HEK293T (cell line): ENCODE data around the gene TENM3.

Experiments
- CTCF ChIA-PET: fragments of 350-600 bp; formaldehyde crosslinking; extraction: SDS; loops from one replicate; lab custom pipeline; 2021; ENCODE audit warnings: antibody characterized with exemption, inconsistent platforms; lab: Yijun Ruan, JAX
- POLR2A ChIA-PET: fragments of 350-600 bp; formaldehyde crosslinking; extraction: SDS; loops from one replicate; lab custom pipeline; 2020; ENCODE audit warnings: antibody characterized with exemption, inconsistent platforms; lab: Yijun Ruan, JAX
- DNase-seq: peaks from one replicate; pipeline ENCODE4 v3.0.0; 2012; ENCODE audit warnings: mixed read lengths; ENCODE audit errors: extremely low spot score
- ARNT ChIP-seq: fragments of 450-650 bp; IDR thresholded peaks from 2 replicates; pipeline ENCODE4 v1.6.1; 2017; ENCODE audit warnings: mild to moderate bottlenecking
- BHLHE40 ChIP-seq: fragments of 450-650 bp; IDR thresholded peaks from 2 replicates; pipeline ENCODE4 v1.6.1; 2016; ENCODE audit warnings: mild to moderate bottlenecking, moderate library complexity, borderline replicate concordance
- CTBP1 ChIP-seq: fragments of 450-650 bp; IDR thresholded peaks from 2 replicates; pipeline ENCODE4 v1.6.1; 2016; ENCODE audit warnings: borderline replicate concordance
- ELF4 ChIP-seq: fragments of 450-650 bp; IDR thresholded peaks from 2 replicates; pipeline ENCODE4 v1.6.1; 2017; ENCODE audit warnings: antibody characterized with exemption
- FOXA1 ChIP-seq: fragments of 450-650 bp; IDR thresholded peaks from 2 replicates; pipeline ENCODE4 v1.6.1; 2016; ENCODE audit warnings: mild to moderate bottlenecking
- FOXK2 ChIP-seq: fragments of 450-650 bp; IDR thresholded peaks from 2 replicates; pipeline ENCODE4 v1.6.1; 2016; ENCODE audit warnings: mild to moderate bottlenecking
- FOXM1 ChIP-seq: fragments of 450-650 bp; IDR thresholded peaks from 2 replicates; pipeline ENCODE4 v1.6.1; 2017; ENCODE audit warnings: mild to moderate bottlenecking, borderline replicate concordance
- HDGF ChIP-seq: fragments of 450-650 bp; IDR thresholded peaks from 2 replicates; pipeline ENCODE4 v1.6.1; 2017; ENCODE audit warnings: antibody characterized with exemption, borderline replicate concordance
- L3MBTL2 ChIP-seq: fragments of 450-650 bp; conservative IDR thresholded peaks from 2 replicates; pipeline ENCODE4 v1.6.1; 2016; ENCODE audit warnings: mild to moderate bottlenecking
- LEF1 ChIP-seq: fragments of 450-650 bp; IDR thresholded peaks from 2 replicates; pipeline ENCODE4 v1.6.1; 2017; ENCODE audit warnings: mild to moderate bottlenecking, borderline replicate concordance
- NFRKB ChIP-seq: fragments of 450-650 bp; IDR thresholded peaks from 2 replicates; pipeline ENCODE4 v1.6.1; 2016; ENCODE audit warnings: mild to moderate bottlenecking, moderate library complexity
- PKNOX1 ChIP-seq: fragments of 450-650 bp; IDR thresholded peaks from 2 replicates; pipeline ENCODE4 v1.6.1; 2016
- SP1 ChIP-seq: fragments of 450-650 bp; IDR thresholded peaks from 2 replicates; pipeline ENCODE4 v1.6.1; 2017
- SUZ12 ChIP-seq: fragments of 450-650 bp; IDR thresholded peaks from 2 replicates; pipeline ENCODE4 v1.6.1; 2016; ENCODE audit warnings: mild to moderate bottlenecking
- TARDBP ChIP-seq: fragments of 450-650 bp; IDR thresholded peaks from 2 replicates; pipeline ENCODE4 v1.6.1; 2016
- ZNF384 ChIP-seq: fragments of 450-650 bp; IDR thresholded peaks from 2 replicates; pipeline ENCODE4 v1.6.1; 2016

TENM3 gene

GRCh38 chr4:182698212-182698611 is 455.0 kb downstream of the TENM3 start:
- CTCF ChIA-PET, result no interaction called here
- POLR2A ChIA-PET, result no interaction called here
- TF ChIP-seq FOXA1 (no peak), ZNF384 (no peak), TARDBP (no peak), LEF1 (no peak), L3MBTL2 (no peak), ELF4 (no peak), FOXM1 (no peak), NFRKB (no peak), SP1 (no peak), CTBP1 (no peak), HDGF (no peak), ARNT (no peak), FOXK2 (no peak)
- no peak for DNase-seq

- ChIA-PET CTCF (no interaction called here), POLR2A (no interaction called here)
- no peak for DNase-seq
- TF ChIP-seq FOXM1, result no peak
- no peak for TF ChIP-seq BHLHE40
- TF ChIP-seq ZNF384, result no peak
- no peak for TF ChIP-seq SUZ12
- no peak for TF ChIP-seq SP1
Observed at GRCh38 chr4:182699201-182699600, 456.0 kb downstream of the TENM3 start.

- ChIA-PET POLR2A (no interaction called here), CTCF (interaction anchor here (0.7 kb wide), 1 partner anchor 237 kb away, joined by 3 read pairs; no protein-coding TSS in a partner anchor)
Observed at GRCh38 chr4:182699795-182700194, 456.6 kb downstream of the TENM3 start.

GRCh38 chr4:182700362-182701160 is 457.4 kb downstream of the TENM3 start:
- CTCF ChIA-PET, result no interaction called here
- POLR2A ChIA-PET, result no interaction called here
- DNase-seq, result no peak
- TF ChIP-seq ZNF384 (no peak), FOXK2 (no peak), PKNOX1 (no peak), FOXA1 (no peak), ELF4 (no peak), L3MBTL2 (no peak), SP1 (no peak)

More at GRCh38 chr4:182699795-182700194, 456.6 kb downstream of the TENM3 start:
- TF ChIP-seq BHLHE40 (no peak), CTBP1 (no peak), ELF4 (no peak), ZNF384 (no peak)
- DNase-seq, result no peak

- ChIA-PET CTCF (no interaction called here), POLR2A (no interaction called here)
- DNase-seq, result no peak
- TF ChIP-seq FOXK2 (no peak), PKNOX1 (no peak), LEF1 (no peak), FOXA1 (no peak), BHLHE40 (no peak), ELF4 (no peak), HDGF (no peak), TARDBP (no peak), NFRKB (no peak), ZNF384 (no peak), FOXM1 (no peak), L3MBTL2 (no peak)
Observed at GRCh38 chr4:182704077-182704476, 460.9 kb downstream of the TENM3 start.

- ChIA-PET CTCF (no interaction called here), POLR2A (no interaction called here)
- DNase-seq, result no peak
- TF ChIP-seq SUZ12 (no peak), ARNT (no peak), FOXM1 (no peak), TARDBP (no peak), HDGF (no peak), NFRKB (no peak), ELF4 (no peak), FOXK2 (no peak), LEF1 (no peak), L3MBTL2 (no peak), ZNF384 (no peak), FOXA1 (no peak), SP1 (no peak), PKNOX1 (no peak), CTBP1 (no peak), BHLHE40 (no peak)
Observed at GRCh38 chr4:182704948-182705347, 461.7 kb downstream of the TENM3 start.

DNA sequence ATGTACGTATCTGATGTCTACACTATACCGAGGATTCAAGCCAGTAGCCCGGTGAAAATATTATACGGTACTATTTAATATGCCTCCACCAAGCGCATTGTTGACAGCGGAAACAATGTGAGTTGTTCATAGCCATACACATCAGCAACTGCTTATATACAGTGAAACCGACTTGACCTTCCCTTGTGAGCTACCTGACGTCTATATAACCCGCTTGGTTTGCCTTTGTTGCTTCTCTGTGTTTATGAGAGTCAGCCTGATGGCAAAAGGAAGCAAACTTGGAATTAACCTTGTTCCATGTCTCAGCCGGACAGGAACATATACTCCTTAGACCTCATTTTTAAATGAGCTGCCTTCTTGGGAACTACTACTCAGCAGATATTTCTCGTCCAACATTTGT is 462.2 kb downstream of the TENM3 start:
- no peak for TF ChIP-seq TARDBP
- no peak for TF ChIP-seq FOXA1
- no peak for TF ChIP-seq ZNF384
- CTCF ChIA-PET, result no interaction called here
- no peak for DNase-seq
- POLR2A ChIA-PET, result no interaction called here
